Colonic mucosa (tissue), 4 donors: Measurements from ENCODE around the gene TBC1D22B. TPM values are rescaled to one million over a fixed set of nuclear protein-coding genes. Genes with fewer than 3 reads are reported as not detected.

ENCODE experiments used
- DNase-seq: peaks from one replicate; pipeline ENCODE4 v3.0.0-alpha.2; 2020
- H3K27ac ChIP-seq: fragments of 200-600 bp; one replicate; pipeline ENCODE4 v1.8.0; 2021
- H3K27me3 ChIP-seq: fragments of 200-600 bp; one replicate; pipeline ENCODE4 v1.8.0; 2021
- H3K36me3 ChIP-seq: fragments of 200-600 bp; one replicate; pipeline ENCODE4 v1.8.0; 2021
- H3K4me1 ChIP-seq: fragments of 200-600 bp; one replicate; pipeline ENCODE4 v1.8.0; 2021; ENCODE audit warnings: mild to moderate bottlenecking
- H3K4me3 ChIP-seq: fragments of 200-600 bp; one replicate; pipeline ENCODE4 v1.8.0; 2021
- H3K9ac ChIP-seq, 2 donors: one replicate each; pipeline ENCODE4 v1.7.0; 2013; ENCODE audit warnings: control low read depth in 2 of 2, low read depth in 2 of 2, low read length in 2 of 2
- H3K9me3 ChIP-seq: fragments of 200-600 bp; one replicate; pipeline ENCODE4 v1.8.0; 2021
- intact Hi-C: fragments of 100-400 bp; cut with DNase I; formaldehyde crosslinking; loops from one replicate; pipeline ENCODE4 v1.14.1; 2022
- total RNA-seq, 2 donors: library from RNA; stranded (reverse); fragmentation: NEBNext Ultra II Directional in 1 of 2; extraction: Animal tissue kit (Norgen Biotek cat#: 25700) in 1 of 2; gene quantifications; one replicate each; pipeline ENCODE4 v1.2.1, GENCODE V29; 2021
- TF ChIP-seq, protein P1 (sequence below): fragments of 200-600 bp; IDR thresholded peaks from one replicate; pipeline ENCODE4 v1.8.0; 2022; ENCODE audit warnings: antibody characterized with exemption, mild to moderate bottlenecking
- donor health status: healthy.
- donor health status: DM: no; HTN: no; CAD: no.
- donor health status: DM: no; HTN: no; CAD: no.

Gene TBC1D22B
- total RNA-seq, 2 donors from 2014 or later = 13.3 to 15.2 TPM

DNA sequence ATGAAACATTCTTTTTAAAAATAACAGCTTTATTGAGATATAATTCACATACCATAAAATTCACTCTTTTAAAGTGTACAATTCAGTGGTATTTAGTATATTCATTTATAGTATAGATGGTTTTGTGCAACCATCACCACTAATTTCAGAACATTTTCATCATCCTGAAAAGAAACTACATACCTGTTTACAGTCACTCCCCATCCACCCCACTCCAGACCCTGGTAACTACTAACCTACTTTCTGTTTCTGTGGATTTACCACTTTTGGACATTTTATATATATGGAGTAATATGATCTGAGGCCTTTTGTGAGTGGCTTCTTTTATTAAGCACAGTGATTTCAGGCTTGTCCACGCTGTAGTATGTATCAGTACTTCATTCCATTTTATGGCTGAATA, 2.9 kb downstream of the TBC1D22B start:
- Histone ChIP-seq H3K9me3 (no peaks in the 10 kb centered on the region), H3K9ac (no peak overlapping the region), H3K27me3 (no peaks in the 10 kb centered on the region), H3K27ac (no peak overlapping the region), H3K36me3 (no peaks in the 10 kb centered on the region), H3K4me3 (no peak overlapping the region), H3K4me1 (no peaks in the 10 kb centered on the region)
- TF ChIP-seq, protein P1, sequence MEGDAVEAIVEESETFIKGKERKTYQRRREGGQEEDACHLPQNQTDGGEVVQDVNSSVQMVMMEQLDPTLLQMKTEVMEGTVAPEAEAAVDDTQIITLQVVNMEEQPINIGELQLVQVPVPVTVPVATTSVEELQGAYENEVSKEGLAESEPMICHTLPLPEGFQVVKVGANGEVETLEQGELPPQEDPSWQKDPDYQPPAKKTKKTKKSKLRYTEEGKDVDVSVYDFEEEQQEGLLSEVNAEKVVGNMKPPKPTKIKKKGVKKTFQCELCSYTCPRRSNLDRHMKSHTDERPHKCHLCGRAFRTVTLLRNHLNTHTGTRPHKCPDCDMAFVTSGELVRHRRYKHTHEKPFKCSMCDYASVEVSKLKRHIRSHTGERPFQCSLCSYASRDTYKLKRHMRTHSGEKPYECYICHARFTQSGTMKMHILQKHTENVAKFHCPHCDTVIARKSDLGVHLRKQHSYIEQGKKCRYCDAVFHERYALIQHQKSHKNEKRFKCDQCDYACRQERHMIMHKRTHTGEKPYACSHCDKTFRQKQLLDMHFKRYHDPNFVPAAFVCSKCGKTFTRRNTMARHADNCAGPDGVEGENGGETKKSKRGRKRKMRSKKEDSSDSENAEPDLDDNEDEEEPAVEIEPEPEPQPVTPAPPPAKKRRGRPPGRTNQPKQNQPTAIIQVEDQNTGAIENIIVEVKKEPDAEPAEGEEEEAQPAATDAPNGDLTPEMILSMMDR = no peak
- no peak for DNase-seq
- intact Hi-C loops = no loop called here

DNA sequence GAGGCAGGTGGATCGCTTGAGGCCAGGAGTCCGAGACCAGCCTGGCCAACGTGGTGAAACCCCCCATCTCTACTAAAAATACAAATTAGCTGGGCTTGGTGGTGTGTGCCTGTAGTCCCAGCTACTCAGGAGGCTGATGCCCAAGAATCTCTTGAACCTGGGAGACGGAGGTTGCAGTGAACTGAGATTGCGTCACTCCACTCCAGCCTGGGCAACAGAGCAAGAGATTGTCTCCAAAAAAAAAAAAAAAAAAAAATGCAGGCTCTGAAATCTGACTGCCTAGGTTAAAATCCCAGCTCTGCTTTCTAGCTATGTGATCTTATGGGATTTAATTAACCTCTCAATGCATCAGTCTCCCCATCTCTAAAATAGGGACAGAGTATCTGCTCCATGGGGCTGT, 3.6 kb downstream of the TBC1D22B start:
- intact Hi-C loops = no loop called here
- TF ChIP-seq, protein P1 = no peak

DNA sequence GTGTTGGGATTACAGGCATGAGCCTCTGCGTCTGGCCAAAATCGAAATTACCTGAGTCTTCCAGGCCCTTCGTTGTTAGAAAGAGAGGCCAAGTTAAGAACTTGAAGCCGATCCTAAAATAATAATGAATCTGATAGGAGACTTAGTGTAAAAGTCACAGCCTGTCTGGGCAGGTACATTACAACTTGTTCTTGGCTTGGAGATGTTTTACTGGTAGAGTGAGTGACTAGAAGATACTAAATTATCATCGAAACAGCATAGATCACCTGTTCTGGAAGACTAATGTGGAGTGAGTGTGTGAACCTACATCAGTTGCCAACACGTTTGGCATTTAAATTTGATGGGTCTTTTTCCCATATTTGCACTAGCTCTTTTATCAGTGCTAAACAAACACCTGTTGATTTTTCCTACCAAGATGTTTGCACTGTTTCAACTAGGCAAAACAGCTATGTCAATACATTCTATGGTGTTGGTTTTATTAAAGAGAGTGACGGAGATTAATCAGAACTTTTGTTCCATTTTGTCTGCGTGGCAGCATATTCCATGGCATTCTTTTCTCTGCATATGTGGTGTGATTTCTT, 5.0 kb downstream of the TBC1D22B start:
- Histone ChIP-seq H3K36me3 (no peaks in the 10 kb centered on the region), H3K4me1 (no peaks in the 10 kb centered on the region), H3K9me3 (no peaks in the 10 kb centered on the region), H3K4me3 (no peak overlapping the region), H3K27me3 (no peaks in the 10 kb centered on the region), H3K9ac (no peak overlapping the region), H3K27ac (no peak overlapping the region)
- TF ChIP-seq, protein P1 = no peak
- DNase-seq = no peak
- intact Hi-C loops = no loop called here

More for the DNA sequence above, 3.6 kb downstream of the TBC1D22B start:
- DNase-seq = no peak
- Histone ChIP-seq H3K9ac (no peak overlapping the region), H3K27ac (no peak overlapping the region), H3K4me3 (no peak overlapping the region), H3K4me1 (no peaks in the 10 kb centered on the region), H3K27me3 (no peaks in the 10 kb centered on the region), H3K9me3 (no peaks in the 10 kb centered on the region), H3K36me3 (no peaks in the 10 kb centered on the region)

DNA sequence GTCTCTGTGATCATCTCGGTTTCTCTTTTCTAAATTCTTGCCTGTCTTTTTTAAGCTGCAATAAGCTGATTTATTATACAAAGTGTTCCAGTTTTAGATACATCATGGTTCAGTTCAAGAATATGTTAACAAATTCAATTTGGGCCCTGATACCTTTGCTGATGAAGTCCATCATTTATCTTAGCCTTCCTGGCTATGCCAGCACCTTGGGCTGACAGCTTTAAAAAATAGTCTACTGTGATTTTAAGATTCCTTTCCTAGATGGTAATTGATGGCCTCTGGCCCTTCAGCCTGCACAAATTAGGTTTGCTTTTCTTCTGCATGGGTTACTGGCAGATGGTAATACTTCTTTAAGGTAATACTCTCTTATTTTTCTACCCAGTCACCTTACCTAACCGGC, 7.4 kb downstream of the TBC1D22B start:
- Histone ChIP-seq H3K27me3 (no peaks in the 10 kb centered on the region), H3K9ac (no peak overlapping the region), H3K27ac (no peak overlapping the region), H3K9me3 (no peaks in the 10 kb centered on the region), H3K4me3 (no peak overlapping the region), H3K36me3 (no peaks in the 10 kb centered on the region), H3K4me1 (no peaks in the 10 kb centered on the region)
- intact Hi-C loops = no loop called here
- no peak for DNase-seq
- TF ChIP-seq, protein P1 = no peak

DNA sequence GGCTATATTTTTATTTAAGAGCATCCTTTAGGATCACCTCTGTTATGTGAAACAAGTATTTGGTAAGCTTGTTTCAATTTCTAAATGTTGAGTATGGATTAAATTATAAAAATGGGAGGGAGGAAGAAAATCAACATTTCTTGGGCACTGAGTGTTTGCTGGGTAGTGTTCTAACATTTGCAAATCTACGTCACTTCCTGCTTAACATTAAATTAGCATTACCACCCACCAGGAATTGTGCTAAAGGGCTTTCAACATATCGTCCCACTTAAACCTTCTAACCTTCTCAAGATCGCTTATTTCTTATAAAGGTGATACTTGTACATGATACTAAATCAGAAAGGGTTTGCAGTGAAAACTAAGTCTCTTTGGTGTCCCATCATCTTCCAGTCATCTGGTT, 8.3 kb downstream of the TBC1D22B start:
- H3K9me3 ChIP-seq = no peaks in the 10 kb centered on the region
- no peak overlapping the region for H3K9ac ChIP-seq
- no peak for DNase-seq
- no peaks in the 10 kb centered on the region for H3K27me3 ChIP-seq
- H3K4me1 ChIP-seq = no peaks in the 10 kb centered on the region
- H3K36me3 ChIP-seq = no peaks in the 10 kb centered on the region
- intact Hi-C loops = no loop called here
- no peak overlapping the region for H3K4me3 ChIP-seq
- TF ChIP-seq, protein P1 = no peak
- H3K27ac ChIP-seq = no peak overlapping the region
